GM23338 (cell line): ENCODE results near the gene KDM7A. TPM values are rescaled to one million over a fixed set of nuclear protein-coding genes. Genes with fewer than 3 reads are reported as not detected.

Source experiments
- ATAC-seq: fragments of 200-7000 bp; cut with Tn5 transposase; 3 replicates; pipeline ENCODE4 v1.9.1; 2020
- DNase-seq: peaks from one replicate; pipeline ENCODE4 v3.0.0-alpha.2; 2015; ENCODE audit warnings: low spot score
- H2AFZ ChIP-seq: fragments of 200-600 bp; sonication (generic); 2 replicates; pipeline ENCODE4 v1.8.0; 2016; ENCODE audit warnings: antibody characterized with exemption, mild to moderate bottlenecking, moderate library complexity
- H3F3A ChIP-seq: fragments of 200-600 bp; sonication (generic); replicated peaks from 2 replicates; pipeline ENCODE4 v1.8.0; 2017; ENCODE audit warnings: antibody characterized with exemption, mixed run types, low read depth
- H3K27ac ChIP-seq: fragments of 200-600 bp; sonication (generic); 2 replicates; pipeline ENCODE4 v1.6.1; 2016; ENCODE audit warnings: low read depth
- H3K27me3 ChIP-seq: fragments of 200-600 bp; sonication (generic); 2 replicates; pipeline ENCODE4 v1.8.0; 2016; ENCODE audit warnings: mild to moderate bottlenecking, mixed run types, moderate library complexity; ENCODE audit not compliant: insufficient read depth
- H3K36me3 ChIP-seq: fragments of 200-600 bp; sonication (generic); 2 replicates; pipeline ENCODE4 v1.8.0; 2016; ENCODE audit warnings: mild to moderate bottlenecking; ENCODE audit not compliant: insufficient read depth
- H3K4me1 ChIP-seq: fragments of 200-600 bp; sonication (generic); 2 replicates; pipeline ENCODE4 v1.8.0; 2016; ENCODE audit warnings: mild to moderate bottlenecking, moderate library complexity; ENCODE audit not compliant: insufficient read depth
- H3K4me2 ChIP-seq: fragments of 200-600 bp; sonication (generic); 2 replicates; pipeline ENCODE4 v1.7.1; 2017; ENCODE audit warnings: mixed run types
- H3K4me3 ChIP-seq: fragments of 200-600 bp; sonication (generic); 2 replicates; pipeline ENCODE4 v1.6.1; 2016; ENCODE audit warnings: mixed run types
- H3K79me2 ChIP-seq: fragments of 200-600 bp; sonication (generic); replicated peaks from 2 replicates; pipeline ENCODE4 v1.8.0; 2017; ENCODE audit warnings: mild to moderate bottlenecking; ENCODE audit not compliant: insufficient read depth
- H3K9me2 ChIP-seq: fragments of 200-600 bp; sonication (generic); 2 replicates; pipeline ENCODE4 v1.8.0; 2017; ENCODE audit not compliant: insufficient read depth
- H4K20me1 ChIP-seq: fragments of 200-600 bp; sonication (generic); replicated peaks from 2 replicates; pipeline ENCODE4 v1.8.0; 2017; ENCODE audit warnings: mild to moderate bottlenecking; ENCODE audit not compliant: insufficient read depth
- H3K27ac Mint-ChIP-seq: 2 replicates; pipeline ENCODE4 v1.8.0; 2020; ENCODE audit warnings: inconsistent platforms, mild to moderate bottlenecking, moderate library complexity, mixed read lengths
- H3K27me3 Mint-ChIP-seq: 3 replicates; pipeline ENCODE4 v1.8.0; 2022; ENCODE audit warnings: low read depth, mild to moderate bottlenecking, moderate library complexity, mixed read lengths, inconsistent platforms; ENCODE audit not compliant: insufficient read depth, poor library complexity
- H3K36me3 Mint-ChIP-seq: 3 replicates; pipeline ENCODE4 v1.8.0; 2021; ENCODE audit warnings: low read depth, mild to moderate bottlenecking, inconsistent platforms, moderate library complexity, mixed read lengths
- H3K4me1 Mint-ChIP-seq: 3 replicates; pipeline ENCODE4 v1.8.0; 2020; ENCODE audit warnings: mild to moderate bottlenecking, inconsistent platforms, mixed read lengths
- H3K4me3 Mint-ChIP-seq: 3 replicates; pipeline ENCODE4 v1.8.0; 2021; ENCODE audit warnings: moderate library complexity, mild to moderate bottlenecking, inconsistent platforms, mixed read lengths
- H3K9me3 Mint-ChIP-seq: 3 replicates; pipeline ENCODE4 v1.8.0; 2020; ENCODE audit warnings: moderate library complexity, mild to moderate bottlenecking, inconsistent platforms, mixed read lengths
- EZH2 ChIP-seq: fragments of 200-600 bp; sonication (generic); IDR thresholded peaks from one replicate; pipeline ENCODE4 v1.8.0; 2017; ENCODE audit warnings: antibody characterized with exemption, mild to moderate bottlenecking, low read depth; ENCODE audit not compliant: unreplicated experiment
- EZH2phosphoT487 ChIP-seq: fragments of 200-600 bp; sonication (generic); IDR thresholded peaks from one replicate; pipeline ENCODE4 v1.8.1; 2018; ENCODE audit warnings: antibody characterized with exemption; ENCODE audit not compliant: unreplicated experiment
- JUNB ChIP-seq: IDR thresholded peaks from one replicate; pipeline ENCODE4 v1.6.1; 2016; ENCODE audit warnings: antibody characterized with exemption; ENCODE audit not compliant: unreplicated experiment
- NANOG ChIP-seq: IDR thresholded peaks from 2 replicates; pipeline ENCODE4 v1.6.1; 2016; ENCODE audit warnings: antibody characterized with exemption, borderline replicate concordance
- POLR2AphosphoS5 ChIP-seq: IDR thresholded peaks from 2 replicates; pipeline ENCODE4 v1.6.1; 2016; ENCODE audit warnings: antibody characterized with exemption, low read depth
- STAT1 ChIP-seq: IDR thresholded peaks from one replicate; pipeline ENCODE4 v1.6.1; 2016; ENCODE audit warnings: antibody characterized with exemption; ENCODE audit not compliant: unreplicated experiment
- ZNF114 ChIP-seq: fragments of 250-450 bp; sonication (Bioruptor Pico); IDR thresholded peaks from 2 replicates; pipeline ENCODE4 v1.5.0; 2020; ENCODE audit warnings: mild to moderate bottlenecking, moderate library complexity
- ZNF331 ChIP-seq: fragments of 250-450 bp; sonication (Bioruptor Pico); IDR thresholded peaks from 2 replicates; pipeline ENCODE4 v1.5.0; 2020; ENCODE audit warnings: low read depth, mild to moderate bottlenecking, moderate library complexity
- polyA plus RNA-seq: library from polyadenylated mRNA; unstranded; fragments of >200 nt; fragmentation: Nextera tagmentation; extraction: Ambion mirVana; gene quantifications from 2 replicates; pipeline ENCODE4 v1.2.1, GENCODE V29; 2016
- total RNA-seq: library from RNA; depleted of rRNA; stranded (reverse); fragments of >200 nt; shearing (Covaris generic); gene quantifications from 2 replicates; pipeline ENCODE4 v1.2.3, GENCODE V29; 2014
- TF ChIP-seq, protein P1 (sequence below): IDR thresholded peaks from 2 replicates; pipeline ENCODE4 v1.6.1; 2016; ENCODE audit warnings: antibody characterized with exemption
- TF ChIP-seq, protein P2 (sequence below), 2 experiments: fragments of 200-600 bp in 1 of 2; sonication (generic) in 1 of 2; conservative IDR thresholded peaks; 2 replicates each; pipeline versions ENCODE4 v1.5.1 to v1.6.1; 2016 to 2017; ENCODE audit warnings: antibody characterized with exemption in 2 of 2, low read depth in 2 of 2, mild to moderate bottlenecking in 2 of 2, moderate library complexity in 1 of 2
- TF ChIP-seq, protein P3 (sequence below): IDR thresholded peaks from one replicate; pipeline ENCODE4 v1.6.1; 2018; ENCODE audit warnings: antibody characterized with exemption; ENCODE audit not compliant: unreplicated experiment
- TF ChIP-seq, protein P4 (sequence below): fragments of 250-450 bp; sonication (Bioruptor Pico); IDR thresholded peaks from 2 replicates; pipeline ENCODE4 v1.5.0; 2020; ENCODE audit warnings: mild to moderate bottlenecking, moderate library complexity

Gene KDM7A
- total and polyA plus RNA-seq, 2 experiments from 2014 or later = 2.3 to 10.8 TPM

DNA sequence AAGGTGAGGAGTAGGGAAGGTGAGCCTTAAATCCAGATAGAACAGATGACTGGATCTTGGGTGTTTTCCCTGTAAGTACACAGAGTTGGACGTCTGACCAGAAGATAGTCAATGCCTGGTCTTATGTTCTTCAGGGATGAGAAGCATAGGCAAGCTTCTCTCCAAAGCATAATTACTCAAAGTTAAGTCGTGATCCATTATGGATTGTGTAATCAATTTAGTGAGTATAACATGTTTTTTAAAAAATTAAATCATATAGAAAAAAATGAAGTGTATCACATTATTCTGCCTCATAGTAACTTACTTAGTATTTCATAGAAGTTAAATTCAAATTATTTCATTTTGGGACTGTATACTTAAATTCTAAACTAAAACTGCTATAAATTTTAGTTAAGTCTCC is 39.7 kb downstream of the KDM7A start:
- no peaks in the 10 kb centered on the region for H3F3A ChIP-seq
- Mint-ChIP-seq H3K36me3 (no peaks in the 10 kb centered on the region), H3K27me3 (no peaks in the 10 kb centered on the region), H3K27ac (no peak overlapping the region), H3K4me1 (peaks cover 20% of the 10 kb centered on the region), H3K4me3 (no peak overlapping the region), H3K9me3 (no peaks in the 10 kb centered on the region)
- no peaks in the 10 kb centered on the region for H3K36me3 ChIP-seq
- H3K4me1 ChIP-seq = peaks cover 9% of the 10 kb centered on the region; the same call in 1 of the 2 replicates
- no peak overlapping the region for H2AFZ ChIP-seq
- H3K4me3 ChIP-seq = no peak overlapping the region
- DNase-seq (no peak), ATAC-seq (no peak)
- TF ChIP-seq, protein P1, sequence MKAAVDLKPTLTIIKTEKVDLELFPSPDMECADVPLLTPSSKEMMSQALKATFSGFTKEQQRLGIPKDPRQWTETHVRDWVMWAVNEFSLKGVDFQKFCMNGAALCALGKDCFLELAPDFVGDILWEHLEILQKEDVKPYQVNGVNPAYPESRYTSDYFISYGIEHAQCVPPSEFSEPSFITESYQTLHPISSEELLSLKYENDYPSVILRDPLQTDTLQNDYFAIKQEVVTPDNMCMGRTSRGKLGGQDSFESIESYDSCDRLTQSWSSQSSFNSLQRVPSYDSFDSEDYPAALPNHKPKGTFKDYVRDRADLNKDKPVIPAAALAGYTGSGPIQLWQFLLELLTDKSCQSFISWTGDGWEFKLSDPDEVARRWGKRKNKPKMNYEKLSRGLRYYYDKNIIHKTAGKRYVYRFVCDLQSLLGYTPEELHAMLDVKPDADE = no peak
- TF ChIP-seq EZH2 (no peak), EZH2phosphoT487 (no peak), JUNB (no peak), ZNF331 (no peak), STAT1 (no peak), POLR2AphosphoS5 (no peak), NANOG (no peak), ZNF114 (CRISPR knock-in tag) (no peak)
- TF ChIP-seq, protein P2, sequence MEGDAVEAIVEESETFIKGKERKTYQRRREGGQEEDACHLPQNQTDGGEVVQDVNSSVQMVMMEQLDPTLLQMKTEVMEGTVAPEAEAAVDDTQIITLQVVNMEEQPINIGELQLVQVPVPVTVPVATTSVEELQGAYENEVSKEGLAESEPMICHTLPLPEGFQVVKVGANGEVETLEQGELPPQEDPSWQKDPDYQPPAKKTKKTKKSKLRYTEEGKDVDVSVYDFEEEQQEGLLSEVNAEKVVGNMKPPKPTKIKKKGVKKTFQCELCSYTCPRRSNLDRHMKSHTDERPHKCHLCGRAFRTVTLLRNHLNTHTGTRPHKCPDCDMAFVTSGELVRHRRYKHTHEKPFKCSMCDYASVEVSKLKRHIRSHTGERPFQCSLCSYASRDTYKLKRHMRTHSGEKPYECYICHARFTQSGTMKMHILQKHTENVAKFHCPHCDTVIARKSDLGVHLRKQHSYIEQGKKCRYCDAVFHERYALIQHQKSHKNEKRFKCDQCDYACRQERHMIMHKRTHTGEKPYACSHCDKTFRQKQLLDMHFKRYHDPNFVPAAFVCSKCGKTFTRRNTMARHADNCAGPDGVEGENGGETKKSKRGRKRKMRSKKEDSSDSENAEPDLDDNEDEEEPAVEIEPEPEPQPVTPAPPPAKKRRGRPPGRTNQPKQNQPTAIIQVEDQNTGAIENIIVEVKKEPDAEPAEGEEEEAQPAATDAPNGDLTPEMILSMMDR (conservative IDR thresholded peaks at IDR 0.05; ENCODE audit: low read depth in 2 of 2) = no peak
- TF ChIP-seq, protein P3, sequence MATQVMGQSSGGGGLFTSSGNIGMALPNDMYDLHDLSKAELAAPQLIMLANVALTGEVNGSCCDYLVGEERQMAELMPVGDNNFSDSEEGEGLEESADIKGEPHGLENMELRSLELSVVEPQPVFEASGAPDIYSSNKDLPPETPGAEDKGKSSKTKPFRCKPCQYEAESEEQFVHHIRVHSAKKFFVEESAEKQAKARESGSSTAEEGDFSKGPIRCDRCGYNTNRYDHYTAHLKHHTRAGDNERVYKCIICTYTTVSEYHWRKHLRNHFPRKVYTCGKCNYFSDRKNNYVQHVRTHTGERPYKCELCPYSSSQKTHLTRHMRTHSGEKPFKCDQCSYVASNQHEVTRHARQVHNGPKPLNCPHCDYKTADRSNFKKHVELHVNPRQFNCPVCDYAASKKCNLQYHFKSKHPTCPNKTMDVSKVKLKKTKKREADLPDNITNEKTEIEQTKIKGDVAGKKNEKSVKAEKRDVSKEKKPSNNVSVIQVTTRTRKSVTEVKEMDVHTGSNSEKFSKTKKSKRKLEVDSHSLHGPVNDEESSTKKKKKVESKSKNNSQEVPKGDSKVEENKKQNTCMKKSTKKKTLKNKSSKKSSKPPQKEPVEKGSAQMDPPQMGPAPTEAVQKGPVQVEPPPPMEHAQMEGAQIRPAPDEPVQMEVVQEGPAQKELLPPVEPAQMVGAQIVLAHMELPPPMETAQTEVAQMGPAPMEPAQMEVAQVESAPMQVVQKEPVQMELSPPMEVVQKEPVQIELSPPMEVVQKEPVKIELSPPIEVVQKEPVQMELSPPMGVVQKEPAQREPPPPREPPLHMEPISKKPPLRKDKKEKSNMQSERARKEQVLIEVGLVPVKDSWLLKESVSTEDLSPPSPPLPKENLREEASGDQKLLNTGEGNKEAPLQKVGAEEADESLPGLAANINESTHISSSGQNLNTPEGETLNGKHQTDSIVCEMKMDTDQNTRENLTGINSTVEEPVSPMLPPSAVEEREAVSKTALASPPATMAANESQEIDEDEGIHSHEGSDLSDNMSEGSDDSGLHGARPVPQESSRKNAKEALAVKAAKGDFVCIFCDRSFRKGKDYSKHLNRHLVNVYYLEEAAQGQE = no peak
- TF ChIP-seq, protein P4, sequence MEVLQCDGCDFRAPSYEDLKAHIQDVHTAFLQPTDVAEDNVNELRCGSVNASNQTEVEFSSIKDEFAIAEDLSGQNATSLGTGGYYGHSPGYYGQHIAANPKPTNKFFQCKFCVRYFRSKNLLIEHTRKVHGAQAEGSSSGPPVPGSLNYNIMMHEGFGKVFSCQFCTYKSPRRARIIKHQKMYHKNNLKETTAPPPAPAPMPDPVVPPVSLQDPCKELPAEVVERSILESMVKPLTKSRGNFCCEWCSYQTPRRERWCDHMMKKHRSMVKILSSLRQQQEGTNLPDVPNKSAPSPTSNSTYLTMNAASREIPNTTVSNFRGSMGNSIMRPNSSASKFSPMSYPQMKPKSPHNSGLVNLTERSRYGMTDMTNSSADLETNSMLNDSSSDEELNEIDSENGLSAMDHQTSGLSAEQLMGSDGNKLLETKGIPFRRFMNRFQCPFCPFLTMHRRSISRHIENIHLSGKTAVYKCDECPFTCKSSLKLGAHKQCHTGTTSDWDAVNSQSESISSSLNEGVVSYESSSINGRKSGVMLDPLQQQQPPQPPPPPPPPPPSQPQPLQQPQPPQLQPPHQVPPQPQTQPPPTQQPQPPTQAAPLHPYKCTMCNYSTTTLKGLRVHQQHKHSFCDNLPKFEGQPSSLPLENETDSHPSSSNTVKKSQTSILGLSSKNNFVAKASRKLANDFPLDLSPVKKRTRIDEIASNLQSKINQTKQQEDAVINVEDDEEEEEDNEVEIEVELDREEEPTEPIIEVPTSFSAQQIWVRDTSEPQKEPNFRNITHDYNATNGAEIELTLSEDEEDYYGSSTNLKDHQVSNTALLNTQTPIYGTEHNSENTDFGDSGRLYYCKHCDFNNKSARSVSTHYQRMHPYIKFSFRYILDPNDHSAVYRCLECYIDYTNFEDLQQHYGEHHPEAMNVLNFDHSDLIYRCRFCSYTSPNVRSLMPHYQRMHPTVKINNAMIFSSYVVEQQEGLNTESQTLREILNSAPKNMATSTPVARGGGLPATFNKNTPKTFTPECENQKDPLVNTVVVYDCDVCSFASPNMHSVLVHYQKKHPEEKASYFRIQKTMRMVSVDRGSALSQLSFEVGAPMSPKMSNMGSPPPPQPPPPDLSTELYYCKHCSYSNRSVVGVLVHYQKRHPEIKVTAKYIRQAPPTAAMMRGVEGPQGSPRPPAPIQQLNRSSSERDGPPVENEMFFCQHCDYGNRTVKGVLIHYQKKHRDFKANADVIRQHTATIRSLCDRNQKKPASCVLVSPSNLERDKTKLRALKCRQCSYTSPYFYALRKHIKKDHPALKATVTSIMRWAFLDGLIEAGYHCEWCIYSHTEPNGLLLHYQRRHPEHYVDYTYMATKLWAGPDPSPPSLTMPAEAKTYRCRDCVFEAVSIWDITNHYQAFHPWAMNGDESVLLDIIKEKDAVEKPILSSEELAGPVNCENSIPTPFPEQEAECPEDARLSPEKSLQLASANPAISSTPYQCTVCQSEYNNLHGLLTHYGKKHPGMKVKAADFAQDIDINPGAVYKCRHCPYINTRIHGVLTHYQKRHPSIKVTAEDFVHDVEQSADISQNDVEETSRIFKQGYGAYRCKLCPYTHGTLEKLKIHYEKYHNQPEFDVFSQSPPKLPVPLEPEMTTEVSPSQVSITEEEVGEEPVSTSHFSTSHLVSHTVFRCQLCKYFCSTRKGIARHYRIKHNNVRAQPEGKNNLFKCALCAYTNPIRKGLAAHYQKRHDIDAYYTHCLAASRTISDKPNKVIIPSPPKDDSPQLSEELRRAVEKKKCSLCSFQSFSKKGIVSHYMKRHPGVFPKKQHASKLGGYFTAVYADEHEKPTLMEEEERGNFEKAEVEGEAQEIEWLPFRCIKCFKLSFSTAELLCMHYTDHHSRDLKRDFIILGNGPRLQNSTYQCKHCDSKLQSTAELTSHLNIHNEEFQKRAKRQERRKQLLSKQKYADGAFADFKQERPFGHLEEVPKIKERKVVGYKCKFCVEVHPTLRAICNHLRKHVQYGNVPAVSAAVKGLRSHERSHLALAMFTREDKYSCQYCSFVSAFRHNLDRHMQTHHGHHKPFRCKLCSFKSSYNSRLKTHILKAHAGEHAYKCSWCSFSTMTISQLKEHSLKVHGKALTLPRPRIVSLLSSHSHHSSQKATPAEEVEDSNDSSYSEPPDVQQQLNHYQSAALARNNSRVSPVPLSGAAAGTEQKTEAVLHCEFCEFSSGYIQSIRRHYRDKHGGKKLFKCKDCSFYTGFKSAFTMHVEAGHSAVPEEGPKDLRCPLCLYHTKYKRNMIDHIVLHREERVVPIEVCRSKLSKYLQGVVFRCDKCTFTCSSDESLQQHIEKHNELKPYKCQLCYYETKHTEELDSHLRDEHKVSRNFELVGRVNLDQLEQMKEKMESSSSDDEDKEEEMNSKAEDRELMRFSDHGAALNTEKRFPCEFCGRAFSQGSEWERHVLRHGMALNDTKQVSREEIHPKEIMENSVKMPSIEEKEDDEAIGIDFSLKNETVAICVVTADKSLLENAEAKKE (CRISPR knock-in tag) = no peak
- no peak overlapping the region for H3K27ac ChIP-seq
- H3K9me2 ChIP-seq = no peaks in the 10 kb centered on the region
- H4K20me1 ChIP-seq = no peaks in the 10 kb centered on the region
- no peak overlapping the region for H3K4me2 ChIP-seq
- peaks cover 16% of the 10 kb centered on the region for H3K79me2 ChIP-seq
- H3K27me3 ChIP-seq = no peaks in the 10 kb centered on the region
